HG02763 (cell line): ENCODE results near the gene DNAH1.

Experiments
- ATAC-seq: cut with Tn5 transposase; IDR thresholded peaks from one replicate; pipeline ENCODE4 v1.9.1; 2021; ENCODE audit warnings: mild to moderate bottlenecking, moderate library complexity; ENCODE audit not compliant: unreplicated experiment

Gene DNAH1

DNA sequence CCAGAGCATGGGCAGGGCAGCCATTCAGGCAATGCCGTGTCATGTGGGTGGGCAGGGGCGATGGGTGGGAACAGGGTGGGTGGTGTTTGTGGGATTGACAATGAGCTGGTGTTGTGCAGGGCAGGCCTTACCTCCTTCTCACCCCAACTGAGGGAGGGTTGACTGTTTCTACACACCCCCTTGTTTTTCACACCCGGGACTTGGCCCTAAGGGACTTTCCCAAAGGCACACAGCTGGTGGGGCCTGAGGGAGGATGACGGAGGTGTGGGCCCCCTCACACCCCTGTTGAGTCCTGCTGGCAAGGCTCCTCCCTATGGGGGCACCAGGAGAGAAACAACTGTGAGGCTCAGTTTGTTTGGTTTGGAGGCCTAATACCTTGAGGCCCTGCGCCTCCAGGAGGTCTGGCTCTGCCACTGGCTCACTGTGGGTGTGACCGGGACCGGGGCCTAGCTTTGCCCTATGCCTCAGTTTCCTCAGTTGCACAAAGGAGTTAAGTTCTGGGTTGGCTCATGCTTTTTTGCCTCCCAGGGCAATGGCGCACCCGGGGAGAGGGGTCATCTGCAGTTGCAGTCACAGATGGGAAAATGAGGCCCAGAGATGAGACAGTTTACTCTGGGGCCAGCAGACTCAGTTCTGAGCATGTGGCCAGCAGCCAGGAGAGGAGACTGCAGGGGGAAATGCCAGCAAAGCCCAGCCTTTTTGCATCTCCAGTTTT, 5.1 kb upstream of the DNAH1 start:
- peak; percentile 36 for ATAC-seq

DNA sequence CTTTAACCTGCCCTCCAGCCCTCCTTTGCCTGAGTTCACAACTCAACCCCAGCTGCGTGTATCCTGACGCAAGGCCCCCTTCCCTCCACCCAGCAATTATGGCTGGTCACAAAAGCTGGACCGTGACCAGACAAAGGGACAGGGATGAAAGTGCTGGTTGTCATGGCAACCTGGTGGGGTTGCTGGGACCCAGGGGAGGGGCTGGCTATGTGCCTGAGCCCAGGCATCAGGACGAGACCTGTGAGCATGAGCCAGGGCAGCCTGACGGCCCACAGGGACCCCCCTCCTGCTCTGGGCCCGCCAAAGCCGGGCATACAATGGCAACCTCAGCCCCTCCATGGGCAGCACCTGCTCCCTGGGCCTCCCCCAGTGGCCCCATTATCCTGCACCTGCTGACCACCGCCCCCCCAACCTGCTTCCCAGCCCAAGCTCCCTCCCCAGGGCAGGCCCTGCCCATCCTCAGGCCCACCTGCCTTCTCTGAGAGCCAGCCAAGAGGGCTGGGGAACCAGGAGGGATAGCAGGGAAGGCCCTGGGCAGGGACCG, 4.5 kb upstream of the DNAH1 start:
- ATAC-seq, result no peak

DNA sequence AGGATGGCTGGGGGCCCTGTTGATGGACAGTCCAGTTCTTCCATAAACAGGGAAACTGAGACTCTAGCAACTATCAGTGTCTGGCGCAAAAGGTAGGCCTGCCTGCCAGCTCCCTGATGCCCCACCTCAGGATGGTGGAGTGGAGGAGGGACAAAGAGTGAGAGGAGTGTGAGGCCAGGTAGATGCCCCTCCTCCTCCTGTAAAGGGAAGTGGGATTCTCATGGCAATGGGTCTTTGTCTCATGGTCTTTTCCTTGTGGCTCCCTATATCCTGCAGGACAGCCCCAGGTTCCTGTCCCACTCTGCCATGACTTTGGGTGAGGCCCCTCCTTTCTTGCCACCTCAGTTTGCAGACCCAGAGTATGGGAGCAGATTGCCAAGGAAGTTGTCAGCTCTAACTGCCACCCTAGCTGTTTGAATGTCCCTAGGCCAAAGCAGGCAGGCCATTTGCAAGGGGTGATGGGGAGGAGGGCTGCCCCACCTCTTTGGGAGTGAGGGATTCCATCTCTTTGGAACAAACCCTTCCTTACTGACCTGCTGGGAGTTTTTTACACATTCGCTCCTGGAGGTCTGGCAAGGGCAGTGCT, 2.8 kb upstream of the DNAH1 start:
- peak; percentile 7 for ATAC-seq

DNA sequence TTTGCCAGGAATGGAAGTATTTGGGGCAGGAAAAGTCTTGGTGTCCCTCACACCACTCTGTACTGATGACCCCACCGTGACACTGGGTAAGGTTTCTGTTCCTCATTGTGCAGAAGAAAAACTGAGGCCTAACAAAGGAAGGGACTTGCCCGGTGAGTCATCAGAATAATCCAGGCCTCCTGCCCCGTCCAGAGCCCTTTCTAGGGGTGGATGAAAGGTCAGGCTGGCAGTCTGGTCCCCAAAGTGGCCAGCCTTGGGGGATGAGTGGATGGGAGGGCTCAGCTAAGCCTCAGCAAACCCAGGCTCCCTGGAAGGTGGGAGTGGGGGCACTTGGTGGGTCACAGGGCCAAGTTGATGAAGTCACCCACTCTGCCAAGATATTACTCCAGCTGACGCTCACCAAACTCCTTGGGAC, 2.3 kb upstream of the DNAH1 start:
- peak; percentile 83 for ATAC-seq

DNA sequence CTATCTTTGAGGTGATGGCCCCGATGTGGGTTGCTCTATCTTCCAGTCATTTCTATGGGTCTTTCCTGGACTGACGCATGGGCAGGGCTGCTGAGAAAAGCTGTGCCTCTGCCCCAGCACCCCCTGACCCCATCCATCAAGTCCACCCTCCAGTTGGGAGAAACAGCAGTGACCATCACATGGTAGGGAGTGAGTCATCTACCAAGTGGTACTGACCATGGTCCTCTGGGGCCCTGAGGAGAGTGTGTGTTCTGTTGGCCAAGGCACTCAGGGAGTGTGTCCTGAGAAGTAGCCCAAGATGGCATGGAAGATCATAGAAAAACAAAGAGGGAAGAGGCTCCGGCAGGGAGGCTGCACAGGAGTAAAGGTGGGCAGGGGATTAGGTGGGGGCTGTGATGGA, 1.6 kb upstream of the DNAH1 start:
- ATAC-seq, result no peak

DNA sequence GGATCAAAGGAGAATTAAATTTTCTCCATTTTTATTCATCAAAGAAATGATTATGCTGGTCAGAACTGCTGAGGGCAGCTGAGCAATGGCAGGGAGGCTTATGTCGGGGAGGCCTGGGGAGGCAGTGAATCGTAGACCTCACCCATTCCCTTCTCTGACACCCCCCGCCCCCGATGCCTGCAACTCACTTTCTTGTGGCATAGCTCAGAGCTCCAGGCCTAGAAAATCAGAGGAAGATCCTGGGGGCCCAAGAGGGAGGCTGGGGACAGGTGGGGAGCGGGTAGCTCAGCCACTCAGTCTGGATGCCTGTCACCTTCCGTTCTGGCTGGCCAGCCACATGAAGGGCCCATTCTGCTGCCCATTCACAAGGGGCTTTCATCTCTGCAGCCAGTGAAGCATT, 1.1 kb upstream of the DNAH1 start:
- ATAC-seq, result no peak

DNA sequence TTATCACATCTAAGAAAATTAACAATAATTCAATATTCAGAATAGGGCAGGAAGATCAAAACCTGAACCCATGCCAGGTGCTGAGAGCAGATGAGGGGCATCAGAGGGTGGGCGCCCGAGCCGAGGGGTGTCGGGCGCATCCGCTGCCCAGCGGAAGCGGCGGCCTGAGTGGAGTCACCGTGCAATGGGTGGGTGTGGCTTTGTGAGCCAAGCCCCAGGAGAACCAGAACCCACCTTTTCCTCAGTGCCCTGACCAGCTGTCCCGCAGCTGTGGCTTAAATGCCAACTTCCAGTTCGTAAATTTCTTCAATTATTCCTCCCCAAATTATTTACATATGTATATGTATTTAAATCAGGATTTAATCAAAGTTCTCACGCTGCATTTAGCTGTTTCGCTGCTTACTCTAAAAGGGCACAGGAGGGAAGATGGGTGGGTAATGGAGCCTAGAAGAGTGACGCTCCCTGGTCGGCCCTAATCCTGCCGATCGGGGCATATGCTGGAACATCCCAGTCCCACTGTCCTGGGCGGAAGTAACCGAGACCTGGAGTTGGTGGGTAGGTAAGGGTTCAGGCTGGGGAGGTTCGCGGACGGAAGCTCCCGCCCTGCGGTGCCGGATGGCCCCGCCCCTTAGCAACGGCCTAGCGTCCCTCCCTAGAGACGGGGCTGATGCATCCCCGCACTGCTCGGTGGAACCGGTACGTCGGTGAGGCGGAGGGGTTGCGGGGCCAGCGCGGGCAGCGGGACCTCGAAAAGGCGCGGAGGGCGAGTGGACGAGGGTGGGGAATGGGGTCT, 1.3 kb downstream of the DNAH1 start:
- no peak for ATAC-seq

DNA sequence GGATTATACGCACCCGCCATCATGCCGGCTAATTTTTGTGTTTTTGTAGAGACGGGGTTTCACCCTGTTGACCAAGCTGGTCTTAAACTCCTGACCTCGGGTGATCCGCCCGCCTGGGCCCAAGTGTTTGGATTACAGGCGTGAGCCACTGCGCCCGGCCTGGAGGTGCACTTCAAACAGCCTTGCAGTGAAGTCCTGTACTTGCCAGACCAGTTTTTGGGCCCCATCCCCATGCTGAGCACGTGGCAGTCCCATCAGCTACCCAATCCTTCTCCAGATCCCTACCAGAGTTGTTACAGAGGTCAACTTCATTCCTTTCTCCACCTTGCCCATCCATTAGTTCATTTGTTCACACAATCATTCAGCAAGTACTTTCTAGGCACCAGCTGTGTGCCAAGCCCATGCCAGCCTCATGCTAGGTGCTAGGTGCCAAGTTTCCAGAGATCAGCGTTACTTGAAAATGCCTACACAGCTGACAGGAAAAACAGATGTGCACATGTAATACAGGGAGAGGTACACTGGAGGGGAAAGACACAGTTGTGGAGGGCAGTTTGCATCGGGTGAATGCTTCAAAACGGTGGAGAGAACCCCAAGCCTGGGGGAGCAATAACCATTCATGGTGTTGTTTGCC, 2.2 kb downstream of the DNAH1 start:
- no peak for ATAC-seq

DNA sequence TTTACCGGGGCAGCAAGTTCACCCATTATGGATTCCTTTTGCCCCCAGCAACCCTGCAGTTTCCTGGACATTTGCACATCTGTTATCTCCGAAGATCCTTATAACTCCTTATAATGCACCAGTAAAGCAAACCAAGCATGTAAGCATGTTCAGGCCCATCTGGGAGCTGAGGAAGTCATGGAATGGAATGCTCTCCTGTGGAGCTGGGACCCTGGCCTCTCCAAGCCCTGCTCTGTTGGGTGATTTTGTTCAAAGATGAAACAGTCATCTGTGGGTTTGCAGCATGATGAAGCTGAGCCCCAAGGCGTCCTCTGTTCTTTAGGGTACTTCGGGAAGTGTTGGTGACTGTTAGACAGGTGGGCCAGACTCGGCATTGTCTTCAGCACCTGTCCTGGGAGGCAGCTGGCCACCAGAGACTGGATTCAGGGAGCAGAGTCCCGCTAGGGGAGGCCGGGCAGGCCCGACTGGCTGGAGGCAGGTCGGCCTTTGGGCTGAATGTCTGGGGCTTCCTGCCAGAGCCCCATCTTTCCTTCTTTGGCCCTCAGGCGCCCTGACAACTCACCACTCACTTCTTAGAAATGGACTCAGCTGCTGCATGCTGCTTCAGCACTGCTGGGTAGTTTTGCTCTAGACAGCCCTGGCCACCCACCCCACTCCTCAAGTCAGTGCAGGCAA, 3.9 kb downstream of the DNAH1 start:
- ATAC-seq, result no peak

DNA sequence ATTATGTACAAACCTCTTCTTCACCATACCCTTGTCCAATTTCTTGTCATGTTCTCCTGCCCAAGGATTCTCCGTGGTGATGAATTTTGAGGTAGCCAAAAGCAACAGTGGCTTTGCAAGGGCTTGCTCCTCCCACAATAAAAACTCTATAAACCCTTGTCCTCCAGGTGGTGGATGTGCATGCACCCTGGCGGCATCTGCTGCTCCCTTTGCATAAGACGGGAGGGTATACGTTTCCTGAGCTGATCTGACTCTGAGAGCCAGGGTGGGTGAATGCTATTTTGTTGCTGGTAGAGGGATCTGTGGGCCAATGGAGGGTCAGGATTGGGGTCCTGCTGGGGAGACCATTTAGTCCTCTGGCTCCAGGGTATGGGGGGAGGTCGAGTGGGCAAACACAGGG, 5.4 kb downstream of the DNAH1 start:
- no peak for ATAC-seq

DNA sequence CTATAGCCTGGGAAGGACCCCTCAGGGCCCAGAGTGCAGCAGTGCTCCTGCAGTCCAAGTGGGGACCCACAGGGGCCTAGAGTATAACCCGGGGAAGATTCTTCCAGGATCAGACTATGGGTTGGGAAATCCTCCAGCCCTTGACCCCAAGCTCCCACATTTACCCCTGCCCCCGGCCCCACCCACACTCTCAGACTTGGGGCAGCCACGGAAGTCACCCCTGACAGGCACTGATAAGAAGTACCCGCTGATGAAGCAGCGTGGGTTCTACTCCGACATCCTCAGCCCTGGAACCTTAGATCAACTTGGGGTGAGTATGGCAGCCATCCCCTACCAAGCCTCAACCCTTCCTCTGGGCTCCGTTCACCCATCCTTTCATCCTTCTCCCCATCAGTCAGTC, 6.3 kb downstream of the DNAH1 start:
- no peak for ATAC-seq

DNA sequence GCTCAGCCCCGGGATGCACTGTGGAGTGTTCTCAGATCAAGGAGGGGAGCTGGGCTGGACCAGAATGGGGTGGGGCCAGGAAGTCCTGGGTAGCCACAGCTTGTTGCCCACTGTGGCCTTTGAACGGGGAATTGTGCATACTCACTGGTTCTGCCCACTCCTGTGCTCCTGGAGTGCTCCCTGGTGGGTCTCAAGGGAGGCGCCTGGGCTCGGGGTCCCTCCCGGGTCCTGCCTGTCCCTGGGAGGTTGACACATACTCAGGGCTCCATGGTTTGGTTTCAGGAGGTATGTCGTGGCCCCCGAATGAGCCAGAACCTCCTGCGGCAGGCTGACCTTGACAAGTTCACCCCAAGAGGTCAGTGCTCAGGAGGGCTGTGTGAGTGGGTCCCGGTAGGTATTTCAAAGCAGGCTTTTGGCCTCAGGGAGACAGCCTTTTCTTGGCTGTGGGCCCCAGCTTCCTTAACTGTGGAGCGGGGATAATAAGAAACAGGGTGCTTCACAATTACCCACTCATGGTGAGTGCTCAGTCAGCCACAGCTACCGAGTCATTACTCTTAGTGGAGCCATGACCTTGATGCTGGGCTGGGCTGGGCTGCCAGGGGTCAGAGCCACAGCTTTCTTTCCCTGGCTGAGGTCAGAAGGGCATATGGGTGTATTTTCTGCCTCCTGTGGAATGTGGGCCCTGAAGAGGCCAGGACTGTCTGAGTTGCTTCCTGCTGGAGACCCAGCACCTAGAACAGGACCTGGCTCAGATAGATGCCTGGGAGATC, 7.6 kb downstream of the DNAH1 start:
- ATAC-seq, result no peak

DNA sequence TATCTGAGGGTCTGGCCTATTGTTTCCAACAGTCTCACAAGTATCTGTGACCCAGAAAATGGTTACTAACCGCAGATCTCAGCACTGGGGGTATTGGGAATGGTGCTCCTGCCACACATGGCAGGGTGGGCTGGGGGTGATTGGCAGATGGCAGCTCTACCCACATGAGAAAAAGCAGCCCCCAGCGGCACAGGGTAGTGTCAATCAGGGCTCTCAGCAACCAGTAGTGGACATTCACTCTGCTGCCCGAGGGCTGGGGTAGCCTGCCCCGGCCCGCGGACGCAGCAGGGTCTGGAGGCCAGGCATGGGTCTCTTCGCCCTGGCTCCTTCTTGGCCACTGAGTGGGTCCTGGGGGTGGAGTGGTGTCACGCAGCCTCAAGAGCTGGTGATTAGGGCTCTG, 8.6 kb downstream of the DNAH1 start:
- ATAC-seq, result no peak

DNA sequence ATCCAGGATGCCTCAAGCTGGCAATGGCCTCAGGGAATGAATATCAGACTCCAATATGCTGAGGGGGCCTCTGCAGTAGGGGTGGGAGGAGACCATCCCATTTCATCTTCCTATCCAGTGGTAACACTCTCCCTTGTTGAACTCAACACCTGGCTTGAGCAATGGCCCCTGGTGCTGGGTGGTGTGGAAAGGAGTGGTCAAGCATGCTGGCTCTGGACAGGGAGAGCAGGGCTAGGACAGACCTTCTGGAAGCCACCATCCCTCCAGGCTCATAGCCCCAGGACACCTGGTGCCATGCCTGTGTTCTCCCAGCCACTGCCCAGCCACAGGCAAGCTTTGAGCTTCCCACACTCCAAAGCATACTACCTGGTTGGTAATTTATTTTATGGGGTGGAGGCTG, 9.6 kb downstream of the DNAH1 start:
- no peak for ATAC-seq

DNA sequence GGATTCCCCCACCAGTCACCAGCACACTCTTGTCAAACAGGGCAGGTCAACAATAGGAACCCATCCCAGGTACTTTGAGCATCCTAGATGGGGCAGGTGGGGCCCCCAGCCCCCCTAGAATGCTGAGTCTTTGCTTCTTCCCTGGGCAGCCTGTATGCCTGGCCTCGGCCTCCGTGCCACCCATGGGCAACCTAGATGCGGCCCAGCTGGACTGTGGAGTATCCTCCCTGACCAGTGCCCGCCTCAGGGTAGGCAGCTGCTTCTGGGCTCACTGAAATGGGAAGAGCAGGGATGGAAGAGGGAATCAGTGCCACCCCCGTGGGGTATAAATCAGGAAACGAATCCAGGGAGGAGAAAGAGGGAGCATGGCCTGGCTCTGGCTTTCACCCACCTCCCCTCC, 10.9 kb downstream of the DNAH1 start:
- ATAC-seq, result no peak

DNA sequence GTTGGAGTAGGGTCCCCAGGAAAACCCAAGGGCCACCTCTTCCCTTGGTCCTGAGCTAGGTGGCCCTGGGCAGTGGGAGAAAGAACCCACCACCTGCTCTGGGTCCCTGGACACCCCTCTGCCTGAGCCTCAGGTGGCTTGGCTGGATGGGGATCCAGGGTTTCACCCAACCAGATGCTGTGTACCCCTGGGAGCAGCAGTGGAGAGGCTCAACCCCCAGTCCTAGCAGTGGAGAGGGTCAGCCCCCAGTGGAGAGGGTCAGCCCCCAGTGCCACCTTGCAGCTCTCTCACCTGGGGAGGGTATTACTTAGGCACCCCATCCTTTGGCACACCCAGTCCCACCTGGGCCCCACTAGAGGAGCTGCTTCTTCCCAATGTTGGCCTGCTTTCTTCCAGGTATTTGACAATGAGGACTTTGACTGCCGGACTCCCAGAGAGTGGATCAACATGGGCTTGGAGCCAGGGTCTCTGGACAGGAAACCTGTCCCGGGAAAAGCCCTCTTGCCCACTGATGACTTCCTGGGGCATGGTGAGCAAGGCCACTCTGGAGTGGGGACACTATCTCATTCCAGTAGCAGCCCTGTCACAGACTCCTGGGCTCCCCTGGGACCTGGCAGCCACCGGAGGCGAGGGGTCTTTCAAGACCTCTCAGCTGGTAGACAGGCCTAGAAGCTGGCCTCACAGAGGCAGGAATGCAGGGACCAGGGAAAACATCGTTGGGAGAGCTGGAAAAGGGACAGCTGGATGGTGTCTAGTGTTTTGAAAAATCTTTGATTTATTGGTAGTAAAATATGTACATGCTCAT, 11.6 kb downstream of the DNAH1 start:
- no peak for ATAC-seq

DNA sequence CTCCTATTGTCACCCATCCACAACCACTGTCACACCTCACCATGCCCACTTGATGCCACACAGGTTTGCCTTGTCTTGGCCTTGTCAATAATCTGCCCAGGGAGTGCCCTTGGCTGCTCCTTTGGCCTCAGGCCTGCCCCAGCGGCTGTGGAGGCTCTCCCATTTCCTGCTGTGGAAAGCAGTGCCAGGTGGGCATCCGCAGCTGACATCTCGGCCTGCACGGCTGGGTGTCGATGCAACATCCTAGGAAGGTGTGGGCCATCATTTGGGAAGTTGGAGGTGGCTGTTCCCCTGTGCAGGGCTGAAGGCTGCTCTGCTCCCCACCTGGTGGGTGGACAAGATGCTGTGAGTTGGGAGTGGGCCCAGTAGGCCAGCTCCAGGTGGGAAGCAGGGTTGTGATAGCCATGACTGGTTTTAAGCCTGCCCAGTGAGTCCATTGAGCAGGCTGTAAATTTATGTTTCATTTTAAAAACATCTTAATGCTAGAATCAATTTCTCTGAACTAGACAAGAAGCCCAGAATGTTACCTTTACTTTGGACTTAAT, 12.5 kb downstream of the DNAH1 start:
- ATAC-seq, result no peak

DNA sequence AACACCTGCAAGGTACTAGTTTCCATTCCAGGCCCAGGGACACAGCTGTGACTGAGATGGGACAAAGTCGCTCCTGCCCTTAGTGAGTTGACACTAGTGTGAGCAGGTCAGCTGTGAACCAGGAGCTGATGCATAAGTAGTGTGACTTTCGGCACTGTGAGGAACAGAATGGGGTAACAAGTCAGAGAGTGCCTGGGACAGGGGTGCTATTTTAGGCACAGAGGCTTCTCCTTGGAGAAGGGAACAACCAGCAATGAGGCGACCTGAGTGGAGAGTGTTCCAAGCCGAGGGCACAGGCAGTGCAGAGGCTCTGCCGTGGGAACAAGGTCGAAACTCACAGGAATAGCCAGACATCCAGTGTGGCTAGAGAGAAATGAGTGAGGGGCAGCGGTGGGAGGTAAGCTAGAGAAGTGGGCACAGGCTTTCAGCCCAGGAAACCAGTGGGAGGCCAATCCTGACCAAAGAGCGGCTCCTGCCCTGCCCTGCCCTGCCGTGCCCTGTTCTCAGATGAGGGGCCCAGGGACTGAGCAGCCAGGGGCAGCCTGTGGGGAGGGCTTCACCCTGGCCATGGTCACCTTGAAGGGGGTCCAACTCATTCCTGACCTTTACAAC, 14.2 kb downstream of the DNAH1 start:
- no peak for ATAC-seq

DNA sequence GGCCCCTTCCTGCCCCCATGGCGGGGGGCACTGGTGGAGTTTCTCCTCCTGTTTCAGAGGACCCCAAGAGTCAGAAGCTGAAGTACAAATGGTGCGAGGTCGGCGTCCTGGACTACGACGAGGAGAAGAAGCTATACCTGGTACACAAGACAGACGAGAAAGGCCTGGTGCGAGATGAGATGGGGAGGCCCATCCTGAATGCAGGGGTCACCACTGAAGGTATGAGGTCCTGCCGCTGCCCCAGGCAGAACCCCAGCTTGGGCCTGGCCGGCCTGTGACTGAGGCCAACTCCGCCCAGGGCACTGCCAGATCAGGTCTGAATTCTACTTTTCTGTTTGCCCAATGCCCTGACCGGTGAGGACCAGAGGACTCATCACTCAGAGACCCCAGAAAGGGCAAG, 15.0 kb downstream of the DNAH1 start:
- no peak for ATAC-seq
